ENCODE data around the gene TBX10. TPM values are rescaled to one million over a fixed set of nuclear protein-coding genes. Genes with fewer than 3 reads are reported as not detected.

Gene TBX10
- total and polyA plus RNA-seq, 4 donors = 0.12 to 0.43 TPM; not detected in 2

- Histone ChIP-seq H3K27ac (ENCODE audit: low read depth in 1 of 2, low read length in 2 of 2) (no peak overlapping the region), H3K36me3 (ENCODE audit: control insufficient read depth in 4 of 4, insufficient read depth in 3 of 4, low read depth in 1 of 4, low read length in 3 of 4) (no peaks in the 10 kb centered on the region), H3K4me3 (ENCODE audit: low read depth in 1 of 3, low read length in 3 of 3) (no peak overlapping the region), H3K27me3 (ENCODE audit: control insufficient read depth in 4 of 4, insufficient read depth in 4 of 4, low read length in 3 of 4) (no peaks in the 10 kb centered on the region), H3K9me3 (ENCODE audit: control insufficient read depth in 4 of 4, low read length in 3 of 4) (no peaks in the 10 kb centered on the region), H3K9ac (ENCODE audit: low read depth in 1 of 2, low read length in 2 of 2) (no peak overlapping the region), H3K4me1 (ENCODE audit: control insufficient read depth in 4 of 4, insufficient read depth in 4 of 4, low read length in 3 of 4) (no peaks in the 10 kb centered on the region)
- DNase-seq (ENCODE audit: low spot score) = no peak
- TF ChIP-seq JUND (IDR thresholded peaks at IDR 0.05) (no peak), FOXA2 (IDR thresholded peaks at IDR 0.05) (no peak), GABPA (IDR thresholded peaks at IDR 0.05 in 1 of 2, conservative IDR thresholded peaks at IDR 0.05 in 1 of 2) (no peak), HNF4A (conservative IDR thresholded peaks at IDR 0.05) (no peak), RAD21 (IDR thresholded peaks at IDR 0.05) (no peak), TAF1 (conservative IDR thresholded peaks at IDR 0.05) (no peak), CTCF (IDR thresholded peaks at IDR 0.05; ENCODE audit: low read depth, low read length, missing input control) (no peak), SP1 (IDR thresholded peaks at IDR 0.05) (no peak), ZBTB33 (IDR thresholded peaks at IDR 0.05) (no peak), ATF3 (IDR thresholded peaks at IDR 0.05) (no peak), YY1 (IDR thresholded peaks at IDR 0.05) (no peak), REST (IDR thresholded peaks at IDR 0.05) (no peak), NR2F2 (IDR thresholded peaks at IDR 0.05) (no peak), RXRA (IDR thresholded peaks at IDR 0.05) (no peak), EGR1 (IDR thresholded peaks at IDR 0.05; ENCODE audit: low read depth in 2 of 2) (no peak), FOXA1 (IDR thresholded peaks at IDR 0.05) (no peak), HNF4G (IDR thresholded peaks at IDR 0.05) (no peak)
- 70% methylated on average over 3 of the region's 3 CpGs for WGBS
Observed at GRCh38 chr11:67593565-67593905, 46.0 kb downstream of the TBX10 start.
